Measurements from ENCODE around the gene ZGLP1. TPM values are rescaled to one million over a fixed set of nuclear protein-coding genes. Genes with fewer than 3 reads are reported as not detected.

The ZGLP1 gene
- total and polyA plus RNA-seq, 2 of the 13 experiments (the other 11 are each of a cell fraction or from before 2014, with no cell fraction given) = 2.4 to 3.0 TPM

DNA sequence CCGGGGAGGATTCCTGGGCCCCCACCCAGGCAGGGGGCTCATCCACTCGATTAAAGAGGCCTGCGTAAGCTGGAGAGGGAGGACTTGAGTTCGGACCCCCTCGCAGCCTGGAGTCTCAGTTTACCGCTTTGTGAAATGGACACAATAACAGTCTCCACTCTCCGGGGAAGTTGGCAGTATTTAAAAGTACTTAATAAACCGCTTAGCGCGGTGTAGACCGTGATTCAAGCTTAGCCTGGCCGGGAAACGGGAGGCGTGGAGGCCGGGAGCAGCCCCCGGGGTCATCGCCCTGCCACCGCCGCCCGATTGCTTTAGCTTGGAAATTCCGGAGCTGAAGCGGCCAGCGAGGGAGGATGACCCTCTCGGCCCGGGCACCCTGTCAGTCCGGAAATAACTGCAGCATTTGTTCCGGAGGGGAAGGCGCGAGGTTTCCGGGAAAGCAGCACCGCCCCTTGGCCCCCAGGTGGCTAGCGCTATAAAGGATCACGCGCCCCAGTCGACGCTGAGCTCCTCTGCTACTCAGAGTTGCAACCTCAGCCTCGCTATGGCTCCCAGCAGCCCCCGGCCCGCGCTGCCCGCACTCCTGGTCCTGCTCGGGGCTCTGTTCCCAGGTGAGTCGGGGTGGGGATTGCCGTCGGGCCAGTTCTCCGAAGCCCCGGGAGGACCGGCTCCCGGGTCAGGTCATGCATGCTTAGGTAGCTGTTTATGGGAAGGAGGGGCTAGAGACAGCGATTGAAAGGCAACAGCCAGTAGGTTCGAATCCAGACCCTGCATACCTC, 38.8 kb downstream of the ZGLP1 start, which contains the start of gene ICAM1 (continued):
- TF ChIP-seq, protein P1, sequence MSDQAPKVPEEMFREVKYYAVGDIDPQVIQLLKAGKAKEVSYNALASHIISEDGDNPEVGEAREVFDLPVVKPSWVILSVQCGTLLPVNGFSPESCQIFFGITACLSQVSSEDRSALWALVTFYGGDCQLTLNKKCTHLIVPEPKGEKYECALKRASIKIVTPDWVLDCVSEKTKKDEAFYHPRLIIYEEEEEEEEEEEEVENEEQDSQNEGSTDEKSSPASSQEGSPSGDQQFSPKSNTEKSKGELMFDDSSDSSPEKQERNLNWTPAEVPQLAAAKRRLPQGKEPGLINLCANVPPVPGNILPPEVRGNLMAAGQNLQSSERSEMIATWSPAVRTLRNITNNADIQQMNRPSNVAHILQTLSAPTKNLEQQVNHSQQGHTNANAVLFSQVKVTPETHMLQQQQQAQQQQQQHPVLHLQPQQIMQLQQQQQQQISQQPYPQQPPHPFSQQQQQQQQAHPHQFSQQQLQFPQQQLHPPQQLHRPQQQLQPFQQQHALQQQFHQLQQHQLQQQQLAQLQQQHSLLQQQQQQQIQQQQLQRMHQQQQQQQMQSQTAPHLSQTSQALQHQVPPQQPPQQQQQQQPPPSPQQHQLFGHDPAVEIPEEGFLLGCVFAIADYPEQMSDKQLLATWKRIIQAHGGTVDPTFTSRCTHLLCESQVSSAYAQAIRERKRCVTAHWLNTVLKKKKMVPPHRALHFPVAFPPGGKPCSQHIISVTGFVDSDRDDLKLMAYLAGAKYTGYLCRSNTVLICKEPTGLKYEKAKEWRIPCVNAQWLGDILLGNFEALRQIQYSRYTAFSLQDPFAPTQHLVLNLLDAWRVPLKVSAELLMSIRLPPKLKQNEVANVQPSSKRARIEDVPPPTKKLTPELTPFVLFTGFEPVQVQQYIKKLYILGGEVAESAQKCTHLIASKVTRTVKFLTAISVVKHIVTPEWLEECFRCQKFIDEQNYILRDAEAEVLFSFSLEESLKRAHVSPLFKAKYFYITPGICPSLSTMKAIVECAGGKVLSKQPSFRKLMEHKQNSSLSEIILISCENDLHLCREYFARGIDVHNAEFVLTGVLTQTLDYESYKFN (CRISPR knock-in tag; conservative IDR thresholded peaks at IDR 0.05) = peak; percentile 75
- TF ChIP-seq IRX3 (CRISPR knock-in tag; IDR thresholded peaks at IDR 0.05; ENCODE audit: borderline replicate concordance, low read depth) (peak; percentile 77; the same call in 1 of the 2 replicates), ZNF354B (CRISPR knock-in tag; IDR thresholded peaks at IDR 0.05) (0 out of 2 replicates have a peak, but pooled peaks have one; percentile 72), ZNF589 (CRISPR knock-in tag; conservative IDR thresholded peaks at IDR 0.05) (peak; percentile 83; the same call in 1 of the 2 replicates), ZMAT3 (CRISPR knock-in tag; conservative IDR thresholded peaks at IDR 0.05) (peak; percentile 85; the same call in 1 of the 2 replicates), MAF1 (CRISPR knock-in tag; IDR thresholded peaks at IDR 0.05; ENCODE audit: borderline replicate concordance) (no peak), NONO (IDR thresholded peaks at IDR 0.05) (no peak), NONO (CRISPR knock-in tag; conservative IDR thresholded peaks at IDR 0.05) (no peak; the same call in 1 of the 2 replicates), SIX4 (CRISPR knock-in tag; IDR thresholded peaks at IDR 0.05) (no peak; the same call in 1 of the 2 replicates), NR2C2 (CRISPR knock-in tag; IDR thresholded peaks at IDR 0.05; ENCODE audit: borderline replicate concordance) (peak; percentile 84), SCMH1 (CRISPR knock-in tag; IDR thresholded peaks at IDR 0.05; ENCODE audit: borderline replicate concordance) (no peak)
- TF ChIP-seq, protein P2, sequence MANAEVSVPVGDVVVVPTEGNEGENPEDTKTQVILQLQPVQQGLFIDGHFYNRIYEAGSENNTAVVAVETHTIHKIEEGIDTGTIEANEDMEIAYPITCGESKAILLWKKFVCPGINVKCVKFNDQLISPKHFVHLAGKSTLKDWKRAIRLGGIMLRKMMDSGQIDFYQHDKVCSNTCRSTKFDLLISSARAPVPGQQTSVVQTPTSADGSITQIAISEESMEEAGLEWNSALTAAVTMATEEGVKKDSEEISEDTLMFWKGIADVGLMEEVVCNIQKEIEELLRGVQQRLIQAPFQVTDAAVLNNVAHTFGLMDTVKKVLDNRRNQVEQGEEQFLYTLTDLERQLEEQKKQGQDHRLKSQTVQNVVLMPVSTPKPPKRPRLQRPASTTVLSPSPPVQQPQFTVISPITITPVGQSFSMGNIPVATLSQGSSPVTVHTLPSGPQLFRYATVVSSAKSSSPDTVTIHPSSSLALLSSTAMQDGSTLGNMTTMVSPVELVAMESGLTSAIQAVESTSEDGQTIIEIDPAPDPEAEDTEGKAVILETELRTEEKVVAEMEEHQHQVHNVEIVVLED (CRISPR knock-in tag; IDR thresholded peaks at IDR 0.05; ENCODE audit: borderline replicate concordance) = peak; percentile 65; the same call in 1 of the 2 replicates
- TF ChIP-seq, protein P3, sequence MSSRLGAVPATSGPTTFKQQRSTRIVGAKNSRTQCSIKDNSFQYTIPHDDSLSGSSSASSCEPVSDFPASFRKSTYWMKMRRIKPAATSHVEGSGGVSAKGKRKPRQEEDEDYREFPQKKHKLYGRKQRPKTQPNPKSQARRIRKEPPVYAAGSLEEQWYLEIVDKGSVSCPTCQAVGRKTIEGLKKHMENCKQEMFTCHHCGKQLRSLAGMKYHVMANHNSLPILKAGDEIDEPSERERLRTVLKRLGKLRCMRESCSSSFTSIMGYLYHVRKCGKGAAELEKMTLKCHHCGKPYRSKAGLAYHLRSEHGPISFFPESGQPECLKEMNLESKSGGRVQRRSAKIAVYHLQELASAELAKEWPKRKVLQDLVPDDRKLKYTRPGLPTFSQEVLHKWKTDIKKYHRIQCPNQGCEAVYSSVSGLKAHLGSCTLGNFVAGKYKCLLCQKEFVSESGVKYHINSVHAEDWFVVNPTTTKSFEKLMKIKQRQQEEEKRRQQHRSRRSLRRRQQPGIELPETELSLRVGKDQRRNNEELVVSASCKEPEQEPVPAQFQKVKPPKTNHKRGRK (CRISPR knock-in tag; IDR thresholded peaks at IDR 0.05) = no peak
- TF ChIP-seq, protein P4, sequence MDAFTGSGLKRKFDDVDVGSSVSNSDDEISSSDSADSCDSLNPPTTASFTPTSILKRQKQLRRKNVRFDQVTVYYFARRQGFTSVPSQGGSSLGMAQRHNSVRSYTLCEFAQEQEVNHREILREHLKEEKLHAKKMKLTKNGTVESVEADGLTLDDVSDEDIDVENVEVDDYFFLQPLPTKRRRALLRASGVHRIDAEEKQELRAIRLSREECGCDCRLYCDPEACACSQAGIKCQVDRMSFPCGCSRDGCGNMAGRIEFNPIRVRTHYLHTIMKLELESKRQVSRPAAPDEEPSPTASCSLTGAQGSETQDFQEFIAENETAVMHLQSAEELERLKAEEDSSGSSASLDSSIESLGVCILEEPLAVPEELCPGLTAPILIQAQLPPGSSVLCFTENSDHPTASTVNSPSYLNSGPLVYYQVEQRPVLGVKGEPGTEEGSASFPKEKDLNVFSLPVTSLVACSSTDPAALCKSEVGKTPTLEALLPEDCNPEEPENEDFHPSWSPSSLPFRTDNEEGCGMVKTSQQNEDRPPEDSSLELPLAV (CRISPR knock-in tag; conservative IDR thresholded peaks at IDR 0.05; ENCODE audit: low read depth) = no peak
- TF ChIP-seq, protein P5, sequence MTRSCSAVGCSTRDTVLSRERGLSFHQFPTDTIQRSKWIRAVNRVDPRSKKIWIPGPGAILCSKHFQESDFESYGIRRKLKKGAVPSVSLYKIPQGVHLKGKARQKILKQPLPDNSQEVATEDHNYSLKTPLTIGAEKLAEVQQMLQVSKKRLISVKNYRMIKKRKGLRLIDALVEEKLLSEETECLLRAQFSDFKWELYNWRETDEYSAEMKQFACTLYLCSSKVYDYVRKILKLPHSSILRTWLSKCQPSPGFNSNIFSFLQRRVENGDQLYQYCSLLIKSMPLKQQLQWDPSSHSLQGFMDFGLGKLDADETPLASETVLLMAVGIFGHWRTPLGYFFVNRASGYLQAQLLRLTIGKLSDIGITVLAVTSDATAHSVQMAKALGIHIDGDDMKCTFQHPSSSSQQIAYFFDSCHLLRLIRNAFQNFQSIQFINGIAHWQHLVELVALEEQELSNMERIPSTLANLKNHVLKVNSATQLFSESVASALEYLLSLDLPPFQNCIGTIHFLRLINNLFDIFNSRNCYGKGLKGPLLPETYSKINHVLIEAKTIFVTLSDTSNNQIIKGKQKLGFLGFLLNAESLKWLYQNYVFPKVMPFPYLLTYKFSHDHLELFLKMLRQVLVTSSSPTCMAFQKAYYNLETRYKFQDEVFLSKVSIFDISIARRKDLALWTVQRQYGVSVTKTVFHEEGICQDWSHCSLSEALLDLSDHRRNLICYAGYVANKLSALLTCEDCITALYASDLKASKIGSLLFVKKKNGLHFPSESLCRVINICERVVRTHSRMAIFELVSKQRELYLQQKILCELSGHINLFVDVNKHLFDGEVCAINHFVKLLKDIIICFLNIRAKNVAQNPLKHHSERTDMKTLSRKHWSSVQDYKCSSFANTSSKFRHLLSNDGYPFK (CRISPR knock-in tag; IDR thresholded peaks at IDR 0.05; ENCODE audit: borderline replicate concordance) = peak; percentile 81

Data from HepG2 (cell line).